GM12873 (cell line): ENCODE data around the gene RALGPS2.

ENCODE experiments used
- CTCF ChIP-seq: IDR thresholded peaks from 2 replicates; pipeline ENCODE4 v1.5.1; 2012; ENCODE audit warnings: low read depth, mild to moderate bottlenecking, moderate library complexity, low read length, control low read depth; ENCODE audit not compliant: insufficient read depth; ENCODE audit errors: missing control alignments

Gene RALGPS2

GRCh38 chr1:178738780-178739179, 13.7 kb downstream of the RALGPS2 start:
- TF ChIP-seq CTCF, result no peak

- TF ChIP-seq CTCF, result no peak
Measured at GRCh38 chr1:178739285-178740045, 14.4 kb downstream of the RALGPS2 start.

GRCh38 chr1:178740491-178740890, 15.4 kb downstream of the RALGPS2 start:
- no peak for TF ChIP-seq CTCF

GRCh38 chr1:178740924-178741323, 15.9 kb downstream of the RALGPS2 start:
- TF ChIP-seq CTCF, result no peak

- TF ChIP-seq CTCF, result no peak
Measured at GRCh38 chr1:178743801-178744200, 18.8 kb downstream of the RALGPS2 start.

GRCh38 chr1:178745260-178745659, 20.2 kb downstream of the RALGPS2 start:
- TF ChIP-seq CTCF, result no peak

- no peak for TF ChIP-seq CTCF
Measured at GRCh38 chr1:178746345-178746744, 21.3 kb downstream of the RALGPS2 start.
